ENCODE results near the gene SERGEF. TPM values are rescaled to one million over a fixed set of nuclear protein-coding genes. Genes with fewer than 3 reads are reported as not detected.

The SERGEF gene
- total and polyA plus RNA-seq, 2 of the 4 experiments (the other 2 are of a cell fraction) = 12.2 to 18.1 TPM

- Histone ChIP-seq H2BK120ac (ENCODE audit: low read depth, low read length) (no peak overlapping the region), H3K18ac (ENCODE audit: low read depth, low read length) (no peak overlapping the region), H3K36me3 (ENCODE audit: control insufficient read depth, insufficient read depth, low read length) (0 out of 2 replicates have a peak, but pooled peaks cover 4% of the 10 kb centered on the region), H3K4ac (ENCODE audit: low read depth, low read length) (no peak overlapping the region), H3K27ac (ENCODE audit: insufficient read depth, low read length) (no peak overlapping the region), H3K4me2 (ENCODE audit: low read depth, low read length) (no peak overlapping the region), H3K79me1 (ENCODE audit: low read depth in 1 of 2, low read length in 2 of 2) (no peaks in the 10 kb centered on the region), H2AFZ (replicated peaks; ENCODE audit: low read length, poor library complexity) (no peak overlapping the region), H2BK20ac (ENCODE audit: low read depth, low read length) (no peak overlapping the region), H4K8ac (ENCODE audit: low read depth in 2 of 2, low read length in 2 of 2) (no peak overlapping the region), H2AK5ac (ENCODE audit: low read depth, low read length) (no peak overlapping the region), H3K4me3 (ENCODE audit: insufficient read depth, low read depth, low read length) (no peak overlapping the region), H3K23ac (ENCODE audit: low read depth, low read length) (no peak overlapping the region), H3K9me1 (ENCODE audit: insufficient read depth, low read length) (no peaks in the 10 kb centered on the region; the same call in 1 of the 2 replicates), H3K9ac (ENCODE audit: low read depth, low read length) (no peak overlapping the region), H2BK15ac (ENCODE audit: low read depth, low read length) (no peak overlapping the region), H2AK9ac (replicated peaks; ENCODE audit: low read depth, low read length, poor library complexity) (no peak overlapping the region), H4K91ac (ENCODE audit: insufficient read depth, low read depth, low read length) (no peak overlapping the region), H4K20me1 (ENCODE audit: insufficient read depth, low read length) (no peaks in the 10 kb centered on the region), H4K5ac (ENCODE audit: low read depth, low read length) (no peak overlapping the region), H3K14ac (replicated peaks; ENCODE audit: low read depth, low read length) (no peak overlapping the region), H2BK5ac (ENCODE audit: low read depth, low read length, poor library complexity, severe bottlenecking) (no peak overlapping the region), H3K4me1 (ENCODE audit: control insufficient read depth, insufficient read depth, low read length) (peaks cover 2% of the 10 kb centered on the region; the same call in 1 of the 2 replicates), H3K27me3 (ENCODE audit: control insufficient read depth, insufficient read depth, low read length) (no peaks in the 10 kb centered on the region), H3K56ac (ENCODE audit: extremely low read depth, insufficient read depth, low read length) (no peak overlapping the region), H3K9me3 (ENCODE audit: control insufficient read depth, insufficient read depth, low read length) (no peaks in the 10 kb centered on the region)
- TF ChIP-seq MXI1 (IDR thresholded peaks at IDR 0.05; ENCODE audit: borderline replicate concordance, low read depth, low read length) (no peak), CHD1 (IDR thresholded peaks at IDR 0.05; ENCODE audit: low read depth, low read length) (no peak), BHLHE40 (IDR thresholded peaks at IDR 0.05; ENCODE audit: low read depth, low read length) (no peak), SMC3 (IDR thresholded peaks at IDR 0.05; ENCODE audit: low read depth, low read length) (no peak), RAD21 (IDR thresholded peaks at IDR 0.05; ENCODE audit: low read length) (no peak), USF2 (IDR thresholded peaks at IDR 0.05; ENCODE audit: low read depth, low read length) (no peak), CTCF (conservative IDR thresholded peaks at IDR 0.05; ENCODE audit: low read depth, low read length) (no peak), MAZ (IDR thresholded peaks at IDR 0.05; ENCODE audit: borderline replicate concordance, low read depth, low read length) (no peak), POLR2A (IDR thresholded peaks at IDR 0.05; ENCODE audit: low read depth, low read length) (no peak), FOS (IDR thresholded peaks at IDR 0.05; ENCODE audit: low read depth, low read length) (no peak), RCOR1 (IDR thresholded peaks at IDR 0.05; ENCODE audit: insufficient replicate concordance, low read length) (no peak), MAFK (IDR thresholded peaks at IDR 0.05; ENCODE audit: low read depth, low read length) (no peak), ELK1 (IDR thresholded peaks at IDR 0.05; ENCODE audit: borderline replicate concordance, low read depth, low read length) (no peak), NFE2L2 (IDR thresholded peaks at IDR 0.05; ENCODE audit: low read depth, low read length) (no peak), RFX5 (IDR thresholded peaks at IDR 0.05; ENCODE audit: low read depth, low read length) (no peak)
- ChIA-PET POLR2A (ENCODE audit: unreplicated experiment) (no interaction called here), CTCF (no interaction called here)
- dilution Hi-C loops (cut with HindIII; ENCODE audit: low sequenced_read_pairs, unreplicated experiment) = no loop called here
- in situ Hi-C loops (cut with MboI; ENCODE audit: low sequenced_read_pairs) = no loop called here
- no peak for DNase-seq
- WGBS, 2 experiments (ENCODE audit: extremely low coverage in 2 of 2, insufficient read length in 1 of 2) = no CpG with 5 or more reads among the region's 5 CpGs
- BruUV-seq (replicated peaks) = no TSS peak
- ATAC-seq (ENCODE audit: low read depth) = no peak
- intact Hi-C loops (cut with micrococcal nuclease) = no loop called here
Measured at GRCh38 chr11:17890325-17890724, 122.5 kb downstream of the SERGEF start.

All from IMR-90 (cell line).